HG03196 (cell line): ENCODE measurements around the gene ELL2.
"Not testable (repeated sequence)": the region's sequence is repeated elsewhere in the genome, so short reads cannot be mapped to it uniquely, and the experiment has no call there.

ENCODE experiments used
- ATAC-seq: cut with Tn5 transposase; IDR thresholded peaks from one replicate; pipeline ENCODE4 v1.9.1; 2021; ENCODE audit not compliant: unreplicated experiment

The ELL2 gene

DNA sequence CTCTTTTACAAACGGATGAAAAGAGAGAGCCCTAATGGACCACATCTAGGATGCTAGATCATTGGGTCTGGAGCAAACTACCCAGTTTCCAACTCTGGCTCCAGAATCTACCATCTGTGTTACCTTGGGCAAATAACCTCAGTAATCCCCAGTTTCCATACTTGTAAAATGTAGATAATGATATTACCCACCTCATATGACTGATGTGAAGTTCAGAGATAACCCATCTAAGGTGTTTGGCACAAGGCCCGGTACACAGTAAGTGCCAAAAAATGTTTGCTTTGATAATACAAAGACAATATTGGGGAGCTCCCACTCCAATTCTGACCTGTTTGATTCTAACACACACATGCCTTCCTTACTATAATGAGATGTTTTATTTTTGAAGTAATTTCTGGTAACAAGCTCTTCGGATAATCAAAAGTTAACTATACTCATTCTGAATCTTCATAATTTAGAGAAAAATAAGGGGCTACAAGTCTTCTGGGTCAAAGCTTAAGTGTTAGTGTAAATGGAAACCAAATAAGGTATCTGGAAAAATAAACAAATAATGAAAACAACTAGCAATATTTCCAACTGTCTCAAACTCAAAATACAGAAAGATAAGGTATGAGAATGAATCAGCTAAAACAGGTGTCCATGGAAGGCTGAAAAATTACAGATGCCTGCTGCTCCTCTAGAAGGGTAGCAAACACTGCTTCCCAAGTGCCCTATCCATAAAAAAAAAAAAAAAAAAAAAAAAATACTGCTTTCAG lies 30.4 kb downstream of the ELL2 start:
- no peak for ATAC-seq

DNA sequence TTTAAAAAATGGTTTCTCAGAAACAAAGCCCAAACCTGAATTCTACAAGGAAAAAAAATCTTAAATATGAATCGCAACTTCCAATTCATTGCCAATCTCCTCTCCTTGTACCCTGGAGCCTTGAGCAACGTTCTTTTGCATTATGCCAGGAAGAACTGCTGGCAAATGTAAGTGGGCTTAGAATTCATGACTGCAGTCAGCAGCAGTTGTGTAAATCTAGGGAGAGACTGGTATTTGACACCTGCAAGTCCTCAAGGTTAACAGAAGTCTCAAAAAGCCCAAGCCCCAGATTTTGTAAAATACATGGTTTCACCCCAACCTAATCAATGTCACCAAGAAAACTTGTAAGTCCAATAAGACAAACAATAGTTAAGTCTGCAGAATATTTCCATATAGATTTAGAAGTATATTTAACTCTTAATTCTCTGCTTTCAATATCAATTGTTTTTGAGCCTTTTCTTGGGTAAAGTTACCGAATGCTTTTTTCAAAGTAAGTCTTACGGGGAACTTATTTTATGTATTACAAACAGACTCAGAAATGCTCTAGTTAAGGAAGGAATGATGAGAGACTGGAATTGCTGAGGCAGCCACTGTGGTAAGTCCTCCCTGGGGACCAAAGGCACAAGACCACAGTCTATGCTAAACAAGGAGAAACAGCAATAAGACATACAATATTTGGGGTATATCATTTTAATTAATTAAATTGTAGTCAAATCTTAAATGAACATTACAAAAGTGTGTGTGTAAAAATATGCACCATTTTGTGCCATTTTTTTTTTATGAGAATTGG lies 31.3 kb downstream of the ELL2 start:
- no peak for ATAC-seq

DNA sequence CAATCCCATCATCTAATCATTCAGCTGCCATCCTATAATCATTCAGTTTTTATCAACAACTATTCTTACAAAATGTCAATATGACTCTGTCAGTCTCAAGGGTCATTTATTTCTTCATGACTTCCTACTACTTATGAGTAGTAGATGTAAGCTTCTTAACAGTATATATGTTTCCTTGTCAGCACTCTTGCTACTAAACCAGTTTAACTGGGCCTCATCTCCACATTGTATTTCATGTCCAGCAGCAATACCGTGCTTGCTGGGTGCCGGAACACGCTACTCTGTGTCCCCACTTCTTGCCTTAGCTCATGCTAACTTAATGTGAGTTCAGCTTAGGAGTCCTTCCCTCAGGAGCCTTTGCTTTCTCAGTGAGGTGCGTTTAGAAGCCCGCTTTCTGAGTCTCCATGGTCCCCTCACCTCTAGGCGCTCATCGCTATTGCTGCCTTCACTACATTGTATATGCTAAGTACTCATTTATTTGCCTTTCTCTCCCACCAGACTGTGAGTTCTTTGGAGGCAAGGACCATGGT lies 32.9 kb downstream of the ELL2 start:
- ATAC-seq, result no peak

DNA sequence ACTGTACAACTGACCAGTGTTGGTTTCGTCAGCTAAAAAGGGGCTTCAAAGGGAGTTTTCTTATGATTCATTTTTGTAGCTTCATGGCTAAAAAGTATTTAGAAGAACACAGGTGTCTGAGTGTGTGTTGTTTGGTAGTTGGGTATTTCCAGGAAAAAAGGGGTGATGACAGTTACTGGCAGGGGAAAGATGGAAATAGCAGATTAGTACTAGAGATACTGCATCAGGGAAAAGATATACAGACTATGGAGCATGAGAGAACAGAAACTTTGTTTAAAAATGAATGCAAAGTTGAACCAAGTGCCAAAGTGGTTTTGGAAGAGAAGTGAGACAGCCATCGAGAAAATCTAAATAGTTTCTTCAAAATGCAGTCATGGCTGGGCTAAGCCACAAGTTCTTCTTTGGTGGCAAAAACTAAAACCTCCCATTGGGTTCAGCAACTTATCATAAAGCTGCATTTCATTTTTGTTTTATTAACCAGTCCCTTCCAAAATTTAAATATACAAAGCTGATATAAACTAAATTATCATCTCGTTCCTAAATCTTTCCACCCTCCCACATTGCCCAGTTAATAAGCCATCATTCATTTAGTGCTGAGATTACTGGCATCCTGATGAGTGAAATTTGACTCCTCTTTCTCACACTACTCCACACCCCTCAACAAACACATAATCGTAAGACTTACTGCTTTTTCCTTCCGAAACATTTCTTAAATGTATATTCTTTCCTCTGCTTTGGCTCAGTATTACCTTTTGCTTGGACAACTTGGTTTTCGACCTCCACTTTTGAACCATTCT lies 33.5 kb downstream of the ELL2 start:
- ATAC-seq, result peak; percentile 48

DNA sequence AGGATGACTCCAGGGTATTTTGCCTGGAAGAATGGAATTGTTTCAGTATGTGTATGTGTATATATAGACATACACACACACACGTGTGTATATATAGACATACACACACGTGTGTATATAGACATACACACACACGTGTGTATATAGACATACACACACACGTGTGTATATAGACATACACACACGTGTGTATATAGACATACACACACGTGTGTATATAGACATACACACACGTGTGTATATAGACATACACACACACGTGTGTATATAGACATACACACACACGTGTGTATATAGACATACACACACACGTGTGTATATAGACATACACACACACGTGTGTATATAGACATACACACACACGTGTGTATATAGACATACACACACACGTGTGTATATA lies 34.4 kb downstream of the ELL2 start:
- ATAC-seq, result not testable (repeated sequence)

DNA sequence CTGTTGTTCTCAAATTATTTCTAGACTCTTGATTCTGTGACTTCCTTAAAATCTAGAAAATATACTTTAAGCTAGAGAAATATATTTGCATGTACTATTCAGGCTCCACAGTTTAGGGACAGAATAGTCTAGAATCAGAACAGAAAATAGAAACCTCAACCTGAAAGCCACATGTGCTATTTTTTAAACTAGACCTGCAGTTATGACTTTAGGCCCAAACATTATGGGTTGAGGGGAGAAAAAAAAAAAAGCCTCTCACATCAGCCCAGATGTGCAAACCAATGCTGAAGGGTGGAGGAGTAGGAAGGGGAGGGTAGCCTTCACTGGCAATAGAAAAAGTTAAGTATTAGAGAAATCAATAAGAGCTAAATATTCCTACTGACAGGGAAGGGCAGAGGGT lies 35.7 kb downstream of the ELL2 start:
- ATAC-seq, result peak; percentile 43

DNA sequence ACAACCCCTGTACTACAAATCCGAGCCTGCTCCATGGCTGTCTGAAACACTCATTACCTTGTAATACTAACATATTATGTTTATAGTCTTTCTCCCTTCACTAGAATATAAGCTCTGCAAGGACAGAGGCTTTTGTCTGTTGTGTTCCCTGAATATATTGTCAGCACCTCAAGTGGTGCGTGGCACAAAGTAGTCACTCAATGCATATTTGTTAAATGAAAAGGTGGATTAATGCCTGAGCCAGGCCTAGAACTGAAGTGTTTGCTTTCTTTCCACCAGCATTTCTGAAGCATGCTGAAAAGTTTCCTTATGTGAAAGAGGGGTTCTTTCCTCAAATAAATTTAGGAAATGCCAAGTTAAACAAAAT lies 36.3 kb downstream of the ELL2 start:
- ATAC-seq, result no peak

DNA sequence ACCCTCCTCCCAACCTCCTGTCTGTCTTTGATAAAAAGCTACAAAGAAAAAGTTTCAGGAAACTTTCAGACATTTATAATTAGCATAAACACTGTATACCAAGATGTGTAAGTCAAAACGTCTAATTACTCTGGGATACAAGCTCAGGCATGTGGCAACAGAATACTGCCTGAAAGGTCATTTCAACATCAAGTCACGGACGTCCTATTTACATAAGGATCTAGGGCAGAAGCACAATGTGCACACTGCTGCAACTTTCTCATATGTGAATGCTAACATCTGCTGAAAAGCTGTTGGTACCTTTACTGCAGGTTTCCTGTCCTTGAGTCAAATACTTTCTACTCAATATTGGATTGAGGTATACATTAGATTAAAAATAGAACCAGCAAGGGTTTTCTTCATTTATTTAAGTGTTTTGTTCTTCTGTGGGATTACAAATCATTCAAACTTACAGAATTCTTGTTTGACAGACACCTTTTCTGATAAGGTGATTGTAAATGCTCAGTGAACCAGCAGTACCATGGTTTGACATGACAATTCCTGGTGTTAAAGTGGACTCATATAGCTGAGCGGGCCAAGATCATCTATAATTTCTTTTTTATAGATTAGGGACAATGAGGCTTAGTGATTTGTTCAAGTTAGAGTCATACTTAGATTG lies 36.8 kb downstream of the ELL2 start:
- ATAC-seq, result no peak

DNA sequence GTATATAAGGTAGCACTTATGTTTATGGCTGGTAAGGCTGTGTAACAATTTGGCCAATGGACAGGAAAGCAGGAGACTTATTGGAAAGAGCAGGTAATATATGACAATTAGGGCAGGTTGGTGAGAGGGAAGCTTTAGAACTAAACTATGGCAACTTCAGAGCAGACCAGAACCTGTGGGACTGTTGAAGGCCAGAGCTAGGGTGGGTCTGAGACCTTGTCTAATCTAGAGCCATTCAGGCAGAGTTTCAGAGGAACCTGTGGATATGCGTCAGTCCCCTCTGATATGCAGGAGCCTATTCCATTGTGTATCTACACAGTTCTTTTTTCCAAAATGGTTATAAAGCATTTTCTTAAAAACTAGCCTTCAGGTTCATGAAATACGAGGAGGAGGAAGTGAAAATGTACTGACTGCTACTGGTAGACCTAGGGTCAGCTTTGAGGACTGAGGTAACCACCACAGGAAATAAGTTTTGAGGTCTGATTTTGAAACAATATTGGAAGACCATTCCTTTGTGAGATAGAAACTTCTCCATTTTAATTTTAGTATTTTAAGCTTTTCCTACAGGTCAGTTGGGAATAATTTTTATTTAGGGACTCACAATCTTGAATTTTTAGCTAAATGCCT lies 37.6 kb downstream of the ELL2 start:
- ATAC-seq, result peak; percentile 48

DNA sequence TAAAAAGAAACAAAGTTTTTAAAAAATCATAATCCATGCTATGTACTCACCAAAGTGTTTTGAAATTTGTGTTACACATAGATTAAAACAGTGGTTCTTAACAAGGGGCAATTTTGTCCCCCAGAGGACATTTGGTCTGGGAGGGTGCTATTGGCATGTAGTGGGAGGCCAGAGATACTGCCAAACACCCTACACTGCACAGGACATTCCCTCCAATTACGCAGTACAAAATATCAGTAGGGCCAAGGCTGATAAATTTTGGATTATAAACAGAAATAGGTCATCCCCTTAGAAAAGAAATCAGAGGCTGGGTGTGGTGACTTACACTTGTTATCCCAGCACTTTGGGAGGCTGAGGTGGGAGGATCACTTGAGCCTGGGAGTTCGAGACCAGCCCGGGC lies 38.9 kb downstream of the ELL2 start:
- no peak for ATAC-seq

DNA sequence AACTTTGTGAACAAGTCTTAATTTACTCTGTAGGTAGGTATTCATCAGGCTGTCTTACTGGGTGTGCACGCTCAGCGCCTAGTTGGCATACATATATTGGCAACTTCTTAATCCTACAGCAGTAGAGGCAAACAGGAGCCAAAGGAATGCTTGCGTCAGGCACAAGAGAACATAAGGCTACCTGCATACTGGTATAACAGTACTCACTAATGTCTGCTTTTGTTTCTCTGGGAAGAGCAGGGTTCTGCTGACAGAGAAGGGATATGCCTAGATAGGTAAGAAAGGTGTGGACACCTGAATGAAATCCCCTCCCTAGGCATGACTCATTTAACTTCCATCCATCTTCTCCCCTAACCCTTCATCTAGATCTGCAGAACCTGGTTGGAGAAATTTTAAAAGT lies 40.1 kb downstream of the ELL2 start:
- no peak for ATAC-seq

DNA sequence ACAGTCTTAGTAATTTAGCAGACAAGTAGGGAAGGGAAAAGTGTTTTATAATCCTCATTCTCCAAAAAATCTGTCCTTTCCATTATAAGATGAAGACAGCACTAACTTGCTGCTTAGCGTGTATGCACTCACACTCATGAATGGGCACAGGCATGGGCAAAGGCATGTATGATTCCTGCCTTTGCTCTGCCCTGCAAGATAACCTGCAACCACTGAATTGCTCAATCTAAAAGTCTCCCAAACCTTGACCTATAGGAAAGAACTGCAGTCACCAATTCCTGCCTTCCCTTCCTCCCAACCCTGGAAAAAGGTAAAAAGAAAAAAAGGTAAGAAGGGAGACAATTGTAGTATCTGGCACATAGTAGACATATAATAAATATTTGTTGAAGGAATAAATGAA lies 40.8 kb downstream of the ELL2 start:
- no peak for ATAC-seq

DNA sequence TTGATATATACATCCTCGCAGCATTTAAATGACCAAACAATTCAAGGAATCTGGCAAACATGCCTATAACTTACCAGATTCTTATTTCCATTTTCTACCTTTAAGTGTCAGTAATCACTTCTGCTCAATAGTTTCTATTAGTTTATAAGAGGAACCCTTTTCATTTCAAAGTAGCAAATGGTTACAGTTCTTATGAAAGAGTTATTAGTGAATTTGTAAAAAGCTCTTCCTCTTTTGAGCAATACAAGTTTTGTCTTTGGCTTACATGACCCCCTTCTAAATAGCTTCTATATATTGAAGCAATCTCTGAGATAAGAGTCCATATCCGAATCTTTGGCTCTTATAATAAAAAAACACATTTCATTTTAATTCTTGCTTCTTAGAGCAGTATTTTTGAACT lies 42.0 kb downstream of the ELL2 start:
- no peak for ATAC-seq

DNA sequence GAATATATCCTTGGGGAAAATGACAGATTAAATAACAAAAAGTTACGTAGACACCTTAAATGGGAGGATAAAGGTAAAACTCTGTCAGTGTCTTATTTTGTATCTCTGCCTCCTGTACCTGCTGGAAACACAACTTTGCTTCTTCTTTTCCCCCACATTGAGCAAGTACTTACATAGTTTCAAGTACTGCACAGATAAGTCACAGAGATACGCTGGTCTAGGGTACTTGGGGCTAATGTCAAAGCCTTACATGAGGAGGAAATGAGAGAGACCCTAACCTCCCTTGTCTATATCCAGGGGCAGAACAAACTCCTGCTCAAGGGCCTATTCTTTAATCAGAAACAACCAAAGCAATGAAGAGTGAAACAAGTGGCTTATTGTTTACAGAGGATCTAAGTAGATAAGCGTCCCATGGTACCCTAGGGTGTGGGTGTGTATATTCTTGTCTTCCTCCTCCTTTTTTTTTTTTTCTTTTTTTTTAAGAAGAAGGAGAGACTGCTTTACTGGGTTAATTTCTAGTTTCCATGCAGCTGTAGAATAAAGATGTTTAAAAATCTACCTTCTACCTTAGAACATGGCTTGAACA lies 43.1 kb downstream of the ELL2 start:
- no peak for ATAC-seq

DNA sequence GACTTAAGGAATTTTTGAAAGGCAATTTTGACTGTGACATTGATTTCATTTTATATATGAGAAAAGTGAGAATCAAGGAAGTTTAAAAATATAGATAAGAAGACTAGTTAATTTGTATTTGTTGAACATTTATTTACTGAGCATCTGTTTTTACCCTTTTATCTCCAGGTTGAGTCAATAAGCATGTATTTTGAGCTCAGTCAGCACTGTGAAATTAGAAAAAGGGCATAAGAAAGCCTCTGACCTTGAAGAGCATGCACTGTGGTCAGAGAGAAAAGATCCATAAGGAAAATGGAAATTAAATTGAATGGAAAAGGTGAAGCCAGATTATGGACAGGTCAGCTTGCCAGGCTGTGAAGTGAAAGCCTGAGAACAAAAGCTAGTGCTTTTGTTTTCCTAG lies 44.4 kb downstream of the ELL2 start:
- ATAC-seq, result no peak

DNA sequence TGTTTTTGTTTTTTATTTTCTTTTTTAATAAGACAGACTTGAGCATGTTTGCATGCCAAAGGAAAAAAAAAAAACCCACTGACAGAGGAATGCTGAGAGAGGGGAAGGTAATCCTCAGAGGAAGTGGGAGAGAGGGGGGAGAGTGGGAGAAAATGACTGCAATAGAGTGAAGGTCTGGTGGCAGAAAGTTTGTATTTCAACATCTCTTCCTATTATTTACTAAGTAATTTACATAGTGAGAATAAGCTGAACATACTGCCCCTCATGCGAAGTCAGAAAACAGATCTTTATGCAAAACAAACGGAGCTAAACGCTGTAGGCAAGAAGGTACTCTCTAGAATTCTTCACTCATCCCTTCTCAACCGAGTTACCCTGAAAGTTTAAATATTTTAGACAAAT lies 45.0 kb downstream of the ELL2 start:
- no peak for ATAC-seq

DNA sequence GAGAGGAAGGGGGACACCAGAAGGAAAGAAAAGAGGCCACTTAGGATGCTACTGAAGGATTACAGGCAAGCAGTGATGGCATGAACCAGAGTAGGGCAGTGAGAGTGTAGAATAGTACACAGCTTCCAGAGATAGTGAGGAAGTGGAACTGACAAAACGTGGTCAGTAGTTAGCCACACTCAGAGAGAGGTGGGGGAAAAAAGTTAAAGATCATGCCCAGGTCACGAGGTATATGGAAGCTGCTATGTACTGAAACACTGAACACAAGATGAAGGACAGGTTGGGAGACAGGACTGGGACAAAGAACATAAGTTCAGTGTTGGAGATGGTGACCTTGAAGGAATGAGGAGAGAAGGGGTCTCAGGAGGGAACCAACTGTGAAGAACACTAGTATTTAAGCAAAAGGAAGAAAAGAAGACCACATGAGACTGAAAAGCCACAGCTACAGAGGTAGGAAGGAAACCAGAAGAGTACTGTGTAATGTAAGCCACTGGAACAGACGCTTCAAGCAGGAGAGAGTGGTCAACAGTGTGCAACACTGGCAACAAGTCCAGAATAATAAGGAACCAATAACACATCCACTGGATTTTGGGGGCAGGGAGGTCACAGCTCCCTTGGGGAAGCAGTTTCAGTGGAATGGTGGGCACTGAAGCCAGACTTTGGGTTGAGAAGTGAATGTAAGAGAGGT lies 45.5 kb downstream of the ELL2 start:
- peak; percentile 72 for ATAC-seq

DNA sequence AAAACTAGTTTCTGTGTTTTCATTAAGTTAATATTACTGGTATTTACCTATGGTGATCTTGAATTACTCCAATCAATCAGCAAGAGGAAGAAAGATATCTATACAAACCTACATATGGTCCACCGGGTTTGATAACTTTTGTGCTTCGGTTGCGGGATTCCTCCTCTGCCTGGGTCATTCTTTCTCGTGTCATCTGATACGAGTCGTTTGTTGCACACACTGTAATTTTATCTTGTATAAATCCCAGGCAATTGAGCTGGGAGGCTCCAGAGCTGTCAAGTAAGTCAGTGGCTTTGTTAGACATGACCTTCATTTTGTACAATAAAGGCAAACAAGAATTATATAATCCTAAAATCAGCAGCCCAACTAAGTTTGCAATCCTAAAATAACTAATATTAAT lies 48.0 kb downstream of the ELL2 start:
- no peak for ATAC-seq

DNA sequence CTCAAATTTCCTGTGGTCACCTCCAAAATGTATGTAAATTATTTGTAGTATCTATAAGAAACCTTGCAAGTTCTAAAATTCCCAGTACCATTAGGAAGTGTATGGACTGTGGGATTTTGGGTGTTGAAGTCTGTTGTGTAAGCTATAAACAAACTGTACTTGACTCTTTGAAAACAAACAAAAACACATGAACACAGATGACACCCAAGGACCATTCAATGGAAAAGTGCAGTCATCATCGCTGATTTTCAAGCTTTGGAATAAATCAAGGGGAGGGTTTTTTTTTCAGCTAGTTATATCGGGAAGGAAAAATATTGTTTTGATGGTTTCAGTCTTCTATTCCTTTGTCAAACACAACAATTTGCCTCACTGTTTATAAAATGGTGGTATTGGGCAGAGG lies 49.6 kb downstream of the ELL2 start:
- no peak for ATAC-seq

DNA sequence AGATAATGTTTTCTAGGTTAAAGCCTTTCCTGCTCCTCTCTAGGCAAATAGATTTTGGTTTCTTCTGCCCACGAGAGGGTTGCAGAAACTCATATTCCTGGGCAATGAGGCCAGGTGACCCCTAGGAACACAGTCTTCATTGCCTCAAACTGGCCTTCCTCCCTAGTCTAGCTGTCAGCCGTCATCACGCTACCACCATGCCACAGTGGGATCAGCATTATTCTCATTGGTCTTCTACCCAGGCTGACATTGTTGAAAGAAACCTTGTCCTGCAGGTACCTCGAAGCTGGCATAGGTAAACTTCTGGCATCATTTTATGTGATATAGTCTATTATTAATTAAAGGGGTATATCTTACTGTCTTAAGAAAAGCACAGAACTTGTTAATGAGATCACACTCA lies 51.1 kb downstream of the ELL2 start:
- ATAC-seq, result no peak
